Peyer's patch (tissue), 4 donors: ENCODE measurements around the gene MET.

Experiments used
- CTCF ChIP-seq, 6 experiments: fragments of 450-650 bp in 4 of 6; fragments of 200-600 bp in 2 of 6; sonication (generic) in 1 of 6; IDR thresholded peaks; one replicate each; pipeline ENCODE4 v1.5.1; 2017 to 2019; ENCODE audit warnings: antibody characterized with exemption in 6 of 6, mild to moderate bottlenecking in 3 of 6, moderate library complexity in 1 of 6
- POLR2A ChIP-seq, 2 donors: fragments of 450-650 bp; IDR thresholded peaks; one replicate each; pipeline ENCODE4 v1.5.1; 2017; ENCODE audit warnings: antibody characterized with exemption in 2 of 2, mild to moderate bottlenecking in 2 of 2, moderate library complexity in 2 of 2

GRCh38 chr7:116713918-116714317 lies 41.9 kb downstream of the MET start:
- TF ChIP-seq CTCF (IDR thresholded peaks at IDR 0.05) (no peak), POLR2A (IDR thresholded peaks at IDR 0.05) (no peak)
